GM20000 (cell line): ENCODE measurements around the gene XRN2.
A peak's percentile ranks its signal among the peaks of the same experiment; 100 is the strongest.

Experiments
- DNase-seq: peaks from one replicate; pipeline ENCODE4 v3.0.0; 2012; ENCODE audit warnings: low spot score
- CTCF ChIP-seq: IDR thresholded peaks from 2 replicates; pipeline ENCODE4 v1.5.1; 2012; ENCODE audit warnings: mild to moderate bottlenecking, control low read depth; ENCODE audit errors: extremely low read depth, missing control alignments

XRN2 gene

DNA sequence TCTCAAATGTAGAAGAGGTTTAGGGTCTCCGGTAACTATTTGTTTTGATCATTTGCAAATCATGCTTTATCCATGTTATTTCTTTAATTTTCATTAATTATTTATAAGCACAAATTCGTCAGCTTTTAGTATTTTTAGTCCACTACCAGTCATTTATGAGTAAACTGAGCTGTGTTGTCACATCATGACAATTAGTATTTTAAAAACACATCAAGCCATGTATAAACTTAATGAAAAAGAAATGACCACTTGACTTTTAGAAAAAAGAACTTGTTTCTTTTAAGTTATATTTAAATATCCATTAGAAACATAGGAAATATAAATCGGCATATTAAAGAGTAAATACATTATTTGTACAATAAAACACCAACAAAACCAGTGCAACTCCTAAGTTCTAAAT is 91.4 kb downstream of the XRN2 start:
- DNase-seq: no peak
- no peak for TF ChIP-seq CTCF

DNA sequence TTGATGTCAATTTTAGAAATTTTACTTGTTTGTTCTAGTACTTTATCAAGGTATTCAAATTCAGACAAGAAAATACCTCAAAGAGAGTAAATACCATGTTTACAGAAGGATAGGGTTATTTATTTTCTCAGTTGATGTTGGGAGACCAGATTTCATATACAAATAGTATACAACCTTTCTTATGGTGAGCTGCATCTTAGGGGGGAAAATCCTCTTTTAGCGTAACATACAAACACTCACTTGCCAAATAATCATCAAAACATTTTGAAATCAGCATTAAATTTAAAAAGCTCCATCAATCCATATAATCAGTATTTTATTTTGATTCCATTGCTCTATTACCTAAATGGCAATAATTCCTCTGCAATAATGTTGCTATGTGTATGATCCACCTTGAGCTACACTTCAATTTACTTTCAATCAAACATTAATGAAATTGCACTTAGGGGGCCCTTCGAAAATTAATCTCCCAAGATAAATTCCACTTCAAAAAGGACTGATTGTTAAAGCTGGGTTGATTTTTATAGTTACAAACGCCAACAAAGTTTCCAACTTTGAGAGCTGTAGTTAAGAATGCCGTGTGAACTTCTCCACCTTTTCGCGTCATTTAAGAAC is 92.0 kb downstream of the XRN2 start:
- DNase-seq: peak; percentile 14
- TF ChIP-seq CTCF: no peak

GRCh38 chr20:21395666-21396598 is 92.8 kb downstream of the XRN2 start:
- TF ChIP-seq CTCF: no peak
- DNase-seq: peak; percentile 58

DNA sequence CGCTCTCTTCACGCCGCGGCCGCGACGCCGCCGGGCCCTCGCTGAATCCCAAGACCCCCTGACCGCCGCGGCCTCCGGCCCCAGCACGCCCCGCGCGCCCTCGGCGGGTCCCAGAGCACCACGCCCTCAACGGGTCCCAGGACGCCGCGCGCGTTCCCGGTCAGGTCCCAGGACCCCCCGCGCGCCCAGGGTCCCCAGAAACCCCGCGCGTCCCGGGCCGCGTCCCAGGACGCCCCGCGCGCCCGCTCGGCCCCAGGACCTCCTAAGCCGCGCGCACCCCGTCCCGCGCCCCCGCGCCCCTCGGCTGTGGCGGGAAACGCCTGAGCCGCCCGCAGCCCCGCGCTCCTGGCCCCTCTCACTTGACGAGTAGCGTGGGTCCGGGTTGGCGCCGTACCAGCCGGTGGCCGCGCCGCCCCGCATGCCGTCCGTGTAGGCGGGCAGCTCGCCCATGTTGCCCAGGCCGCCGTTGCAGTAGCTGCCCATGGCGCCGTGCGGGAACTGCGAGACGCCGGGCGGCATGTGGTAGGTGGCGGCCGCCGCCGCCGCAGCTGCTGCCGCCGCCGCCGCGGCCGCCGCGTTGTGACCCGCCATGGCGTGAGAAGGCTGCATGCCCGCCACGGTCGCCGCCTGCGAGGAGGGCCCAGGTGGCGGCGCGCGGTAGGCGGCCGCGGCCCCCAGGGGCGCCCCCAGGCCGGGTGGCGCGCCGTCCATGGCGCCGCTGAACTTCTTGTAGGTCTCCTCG is 93.6 kb downstream of the XRN2 start:
- no peak for TF ChIP-seq CTCF
- peak; percentile 65 for DNase-seq

- peak; percentile 14 for DNase-seq
- no peak for TF ChIP-seq CTCF
Measured at GRCh38 chr20:21397341-21398108, 94.4 kb downstream of the XRN2 start, which contains the start of gene NKX2-4. TSS of gene NKX2-4 (minus strand) at chr20:21397526. CDS start at chr20:21397399, 127 bp downstream.

DNA sequence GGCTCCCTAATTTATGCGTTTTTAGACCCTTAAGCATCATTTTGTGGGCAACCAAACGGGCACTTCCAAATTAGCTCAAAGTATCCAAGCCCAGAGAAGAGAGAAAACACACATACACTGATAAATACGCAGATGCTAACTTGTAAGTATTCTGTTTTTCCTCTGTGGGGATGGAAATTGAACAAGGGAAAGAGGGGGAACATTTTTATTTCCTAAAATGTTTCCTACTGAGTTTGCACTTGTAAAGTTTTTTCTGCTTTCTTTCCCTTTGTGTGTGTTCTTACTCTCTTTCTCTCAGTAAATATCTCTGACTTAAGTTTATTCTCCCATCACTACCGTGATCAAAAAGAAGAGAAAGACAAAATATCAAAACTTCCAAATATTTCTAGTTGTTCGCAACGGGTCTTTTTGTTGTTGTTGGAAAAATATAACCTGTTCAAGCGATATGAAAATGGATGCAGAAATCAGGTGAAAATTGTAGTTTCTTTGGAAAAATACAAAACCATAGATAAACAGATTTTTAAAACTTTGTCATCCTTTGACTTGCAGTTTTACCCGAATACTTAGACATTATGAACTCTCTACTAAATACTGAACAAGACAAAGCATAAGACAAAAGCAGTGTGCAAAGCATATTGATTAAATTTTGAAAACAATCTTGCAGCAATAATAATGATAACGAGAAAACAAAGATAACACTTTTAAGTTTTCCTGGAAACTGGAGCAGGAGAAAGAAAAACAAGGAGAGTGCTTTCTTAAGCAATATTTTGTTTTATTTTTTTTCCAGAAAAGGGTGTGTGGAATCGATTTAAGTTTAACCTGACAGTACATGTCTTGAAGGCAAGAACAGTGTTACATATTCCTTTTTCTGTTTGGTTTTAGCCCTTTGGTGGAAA is 95.2 kb downstream of the XRN2 start:
- no peak for TF ChIP-seq CTCF

More for the DNA sequence above, 95.2 kb downstream of the XRN2 start:
- DNase-seq: no peak
